ENCODE measurements around the gene ALOX12. TPM values are rescaled to one million over a fixed set of nuclear protein-coding genes. Genes with fewer than 3 reads are reported as not detected.

The ALOX12 gene
- total and polyA plus RNA-seq, 4 donors, result 0.03 to 3.1 (median 0.24) TPM; not detected in 1

DNA sequence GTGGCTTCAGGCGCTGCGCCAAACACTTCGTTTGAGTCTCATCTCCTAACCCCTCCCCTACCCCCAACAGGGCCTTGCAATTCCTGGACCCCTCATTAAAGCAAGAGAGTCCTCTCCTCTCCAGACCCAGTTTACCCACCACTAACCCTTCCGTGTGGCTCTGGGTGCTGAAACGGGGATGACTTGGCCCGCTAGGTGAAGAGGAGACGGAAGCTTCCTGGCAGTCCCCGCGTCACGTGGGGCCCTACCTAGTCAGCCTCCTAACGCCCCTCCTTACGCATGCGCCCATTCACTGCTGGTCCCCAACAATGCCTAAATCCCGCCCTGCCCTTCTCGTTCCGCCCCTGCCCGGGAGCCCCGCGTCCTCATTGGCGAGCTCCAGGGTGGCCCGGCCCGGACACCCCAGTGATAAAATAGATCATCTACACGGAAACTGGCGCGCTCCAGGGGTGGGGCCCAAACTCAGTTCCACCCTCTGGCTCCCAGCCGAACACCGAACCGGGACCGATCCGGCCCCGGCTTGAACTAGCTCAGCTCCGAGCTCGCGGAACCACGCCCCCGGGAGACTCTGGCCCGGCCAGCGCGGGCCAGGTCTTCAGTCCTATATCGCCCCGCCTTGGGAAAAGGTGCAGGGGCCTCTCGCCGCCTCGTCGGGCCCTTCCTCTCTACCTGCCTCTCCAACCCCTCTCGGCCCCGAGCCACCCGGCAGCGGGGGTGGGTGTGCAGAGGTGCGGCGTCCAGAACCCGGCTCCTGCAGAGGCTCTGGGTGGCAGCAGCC lies 39.9 kb downstream of the ALOX12 start, which contains the start of gene SLC16A13:
Gene SLC16A13 (plus strand): TSS at position 425 of the 778 bp plus-strand sequence. CDS start 368 bp downstream, outside the sequence.
- H3K4me1 ChIP-seq (ENCODE audit: control insufficient read depth in 4 of 4, insufficient read depth in 4 of 4, low read length in 3 of 4), result peaks cover 9 to 41% (median 32%) of the 10 kb centered on the region in 4 donors
- peak within 1 kb of the TSS; percentile 66 to 79 (median 74) for H3K4me3 ChIP-seq (ENCODE audit: low read depth in 1 of 3, low read length in 3 of 3)
- H3K9me3 ChIP-seq (ENCODE audit: control insufficient read depth in 4 of 4, low read length in 3 of 4), result no peaks in the 10 kb centered on the region
- WGBS, result under 1% methylated on average over 52 of the region's 52 CpGs
- peak; percentile 79 for TF ChIP-seq YY1 (IDR thresholded peaks at IDR 0.05)
- TF ChIP-seq, protein P1, sequence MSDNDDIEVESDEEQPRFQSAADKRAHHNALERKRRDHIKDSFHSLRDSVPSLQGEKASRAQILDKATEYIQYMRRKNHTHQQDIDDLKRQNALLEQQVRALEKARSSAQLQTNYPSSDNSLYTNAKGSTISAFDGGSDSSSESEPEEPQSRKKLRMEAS (IDR thresholded peaks at IDR 0.05), result peak; percentile 74
- TF ChIP-seq, protein P2, sequence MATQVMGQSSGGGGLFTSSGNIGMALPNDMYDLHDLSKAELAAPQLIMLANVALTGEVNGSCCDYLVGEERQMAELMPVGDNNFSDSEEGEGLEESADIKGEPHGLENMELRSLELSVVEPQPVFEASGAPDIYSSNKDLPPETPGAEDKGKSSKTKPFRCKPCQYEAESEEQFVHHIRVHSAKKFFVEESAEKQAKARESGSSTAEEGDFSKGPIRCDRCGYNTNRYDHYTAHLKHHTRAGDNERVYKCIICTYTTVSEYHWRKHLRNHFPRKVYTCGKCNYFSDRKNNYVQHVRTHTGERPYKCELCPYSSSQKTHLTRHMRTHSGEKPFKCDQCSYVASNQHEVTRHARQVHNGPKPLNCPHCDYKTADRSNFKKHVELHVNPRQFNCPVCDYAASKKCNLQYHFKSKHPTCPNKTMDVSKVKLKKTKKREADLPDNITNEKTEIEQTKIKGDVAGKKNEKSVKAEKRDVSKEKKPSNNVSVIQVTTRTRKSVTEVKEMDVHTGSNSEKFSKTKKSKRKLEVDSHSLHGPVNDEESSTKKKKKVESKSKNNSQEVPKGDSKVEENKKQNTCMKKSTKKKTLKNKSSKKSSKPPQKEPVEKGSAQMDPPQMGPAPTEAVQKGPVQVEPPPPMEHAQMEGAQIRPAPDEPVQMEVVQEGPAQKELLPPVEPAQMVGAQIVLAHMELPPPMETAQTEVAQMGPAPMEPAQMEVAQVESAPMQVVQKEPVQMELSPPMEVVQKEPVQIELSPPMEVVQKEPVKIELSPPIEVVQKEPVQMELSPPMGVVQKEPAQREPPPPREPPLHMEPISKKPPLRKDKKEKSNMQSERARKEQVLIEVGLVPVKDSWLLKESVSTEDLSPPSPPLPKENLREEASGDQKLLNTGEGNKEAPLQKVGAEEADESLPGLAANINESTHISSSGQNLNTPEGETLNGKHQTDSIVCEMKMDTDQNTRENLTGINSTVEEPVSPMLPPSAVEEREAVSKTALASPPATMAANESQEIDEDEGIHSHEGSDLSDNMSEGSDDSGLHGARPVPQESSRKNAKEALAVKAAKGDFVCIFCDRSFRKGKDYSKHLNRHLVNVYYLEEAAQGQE (IDR thresholded peaks at IDR 0.05), result peak; percentile 89
- TF ChIP-seq GABPA (IDR thresholded peaks at IDR 0.05 in 1 of 2, conservative IDR thresholded peaks at IDR 0.05 in 1 of 2), result peak in 1 of 2 donors; percentile 75
- TF ChIP-seq, protein P3, sequence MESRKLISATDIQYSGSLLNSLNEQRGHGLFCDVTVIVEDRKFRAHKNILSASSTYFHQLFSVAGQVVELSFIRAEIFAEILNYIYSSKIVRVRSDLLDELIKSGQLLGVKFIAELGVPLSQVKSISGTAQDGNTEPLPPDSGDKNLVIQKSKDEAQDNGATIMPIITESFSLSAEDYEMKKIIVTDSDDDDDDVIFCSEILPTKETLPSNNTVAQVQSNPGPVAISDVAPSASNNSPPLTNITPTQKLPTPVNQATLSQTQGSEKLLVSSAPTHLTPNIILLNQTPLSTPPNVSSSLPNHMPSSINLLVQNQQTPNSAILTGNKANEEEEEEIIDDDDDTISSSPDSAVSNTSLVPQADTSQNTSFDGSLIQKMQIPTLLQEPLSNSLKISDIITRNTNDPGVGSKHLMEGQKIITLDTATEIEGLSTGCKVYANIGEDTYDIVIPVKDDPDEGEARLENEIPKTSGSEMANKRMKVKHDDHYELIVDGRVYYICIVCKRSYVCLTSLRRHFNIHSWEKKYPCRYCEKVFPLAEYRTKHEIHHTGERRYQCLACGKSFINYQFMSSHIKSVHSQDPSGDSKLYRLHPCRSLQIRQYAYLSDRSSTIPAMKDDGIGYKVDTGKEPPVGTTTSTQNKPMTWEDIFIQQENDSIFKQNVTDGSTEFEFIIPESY (IDR thresholded peaks at IDR 0.05), result peak; percentile 94
- peak in 1 of 2 donors; percentile 76 for TF ChIP-seq EGR1 (IDR thresholded peaks at IDR 0.05; ENCODE audit: low read depth in 2 of 2)
- peak; percentile 76 to 81 for TF ChIP-seq RXRA (IDR thresholded peaks at IDR 0.05)
- no peak for TF ChIP-seq NR2F2 (IDR thresholded peaks at IDR 0.05)
- TF ChIP-seq, protein P4, sequence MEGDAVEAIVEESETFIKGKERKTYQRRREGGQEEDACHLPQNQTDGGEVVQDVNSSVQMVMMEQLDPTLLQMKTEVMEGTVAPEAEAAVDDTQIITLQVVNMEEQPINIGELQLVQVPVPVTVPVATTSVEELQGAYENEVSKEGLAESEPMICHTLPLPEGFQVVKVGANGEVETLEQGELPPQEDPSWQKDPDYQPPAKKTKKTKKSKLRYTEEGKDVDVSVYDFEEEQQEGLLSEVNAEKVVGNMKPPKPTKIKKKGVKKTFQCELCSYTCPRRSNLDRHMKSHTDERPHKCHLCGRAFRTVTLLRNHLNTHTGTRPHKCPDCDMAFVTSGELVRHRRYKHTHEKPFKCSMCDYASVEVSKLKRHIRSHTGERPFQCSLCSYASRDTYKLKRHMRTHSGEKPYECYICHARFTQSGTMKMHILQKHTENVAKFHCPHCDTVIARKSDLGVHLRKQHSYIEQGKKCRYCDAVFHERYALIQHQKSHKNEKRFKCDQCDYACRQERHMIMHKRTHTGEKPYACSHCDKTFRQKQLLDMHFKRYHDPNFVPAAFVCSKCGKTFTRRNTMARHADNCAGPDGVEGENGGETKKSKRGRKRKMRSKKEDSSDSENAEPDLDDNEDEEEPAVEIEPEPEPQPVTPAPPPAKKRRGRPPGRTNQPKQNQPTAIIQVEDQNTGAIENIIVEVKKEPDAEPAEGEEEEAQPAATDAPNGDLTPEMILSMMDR (IDR thresholded peaks at IDR 0.05; ENCODE audit: low read depth, low read length, missing input control), result no peak
- TF ChIP-seq SP1 (IDR thresholded peaks at IDR 0.05), result peak; percentile 85
- peak; percentile 95 for TF ChIP-seq TAF1 (conservative IDR thresholded peaks at IDR 0.05)
- TF ChIP-seq HNF4G (IDR thresholded peaks at IDR 0.05), result no peak
- TF ChIP-seq HNF4A (conservative IDR thresholded peaks at IDR 0.05), result peak in 1 of 2 donors; percentile 31
- TF ChIP-seq JUND (IDR thresholded peaks at IDR 0.05), result peak in 1 of 2 donors; percentile 40
- peak in 1 of 2 donors; percentile 34 for TF ChIP-seq RAD21 (IDR thresholded peaks at IDR 0.05)
- peak; percentile 21 for TF ChIP-seq FOXA1 (IDR thresholded peaks at IDR 0.05)
- no peak for TF ChIP-seq FOXA2 (IDR thresholded peaks at IDR 0.05)
- TF ChIP-seq, protein P5, sequence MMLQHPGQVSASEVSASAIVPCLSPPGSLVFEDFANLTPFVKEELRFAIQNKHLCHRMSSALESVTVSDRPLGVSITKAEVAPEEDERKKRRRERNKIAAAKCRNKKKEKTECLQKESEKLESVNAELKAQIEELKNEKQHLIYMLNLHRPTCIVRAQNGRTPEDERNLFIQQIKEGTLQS (IDR thresholded peaks at IDR 0.05), result peak; percentile 54
- DNase-seq (ENCODE audit: low spot score), result peak; percentile 92
- no peaks in the 10 kb centered on the region for H3K27me3 ChIP-seq (ENCODE audit: control insufficient read depth in 4 of 4, insufficient read depth in 4 of 4, low read length in 3 of 4)
- no peaks in the 10 kb centered on the region for H3K36me3 ChIP-seq (ENCODE audit: control insufficient read depth in 4 of 4, insufficient read depth in 3 of 4, low read depth in 1 of 4, low read length in 3 of 4)
- peak within 1 kb of the TSS; percentile 84 to 96 for H3K27ac ChIP-seq (ENCODE audit: low read depth in 1 of 2, low read length in 2 of 2)
- H3K9ac ChIP-seq (ENCODE audit: low read depth in 1 of 2, low read length in 2 of 2), result peak within 1 kb of the TSS; percentile 83 to 88

Measured in liver (tissue), 9 donors.